Hematopoietic multipotent progenitor cell treated with erythropoietin and hydrocortisone succinate and interleukin-3 and kit ligand, for 4 days (in vitro differentiated cells): ENCODE measurements around the gene PODXL2.

Experiments used
- DNase-seq: peaks from one replicate; pipeline ENCODE4 v3.0.0-alpha.2; 2015

The PODXL2 gene

GRCh38 chr3:127660621-127661251 is 31.8 kb downstream of the PODXL2 start:
- DNase-seq, result no peak

- no peak for DNase-seq
Observed at GRCh38 chr3:127661600-127661999, 32.6 kb downstream of the PODXL2 start.

GRCh38 chr3:127662001-127662469 is 33.0 kb downstream of the PODXL2 start:
- DNase-seq, result no peak

- no peak for DNase-seq
Observed at GRCh38 chr3:127663151-127663550, 34.2 kb downstream of the PODXL2 start.

GRCh38 chr3:127665165-127665564 is 36.2 kb downstream of the PODXL2 start:
- DNase-seq, result no peak

- no peak for DNase-seq
Observed at GRCh38 chr3:127665586-127665985, 36.6 kb downstream of the PODXL2 start.

GRCh38 chr3:127666676-127667075 is 37.7 kb downstream of the PODXL2 start:
- DNase-seq, result no peak

- no peak for DNase-seq
Observed at GRCh38 chr3:127667119-127667681, 38.2 kb downstream of the PODXL2 start.

GRCh38 chr3:127668906-127669305 is 39.9 kb downstream of the PODXL2 start:
- no peak for DNase-seq

GRCh38 chr3:127669541-127670228 is 40.7 kb downstream of the PODXL2 start:
- no peak for DNase-seq

GRCh38 chr3:127670229-127670559 is 41.2 kb downstream of the PODXL2 start:
- DNase-seq, result no peak

GRCh38 chr3:127670761-127671522 is 42.0 kb downstream of the PODXL2 start:
- no peak for DNase-seq

- peak; percentile 62 for DNase-seq
Observed at GRCh38 chr3:127671523-127672428, 42.8 kb downstream of the PODXL2 start.

GRCh38 chr3:127672429-127673190 is 43.6 kb downstream of the PODXL2 start, which contains the start of gene ABTB1:
ABTB1 (plus strand) TSS chr3:127672952; CDS start chr3:127673026, 74 bp downstream.
- peak; percentile 93 for DNase-seq

GRCh38 chr3:127673191-127674100 is 44.5 kb downstream of the PODXL2 start:
- DNase-seq, result peak; percentile 74

GRCh38 chr3:127674101-127674721 is 45.2 kb downstream of the PODXL2 start:
- DNase-seq, result no peak

- DNase-seq, result no peak
Observed at GRCh38 chr3:127674790-127675189, 45.8 kb downstream of the PODXL2 start.

GRCh38 chr3:127675651-127676391 is 46.8 kb downstream of the PODXL2 start:
- no peak for DNase-seq

- DNase-seq, result no peak
Observed at GRCh38 chr3:127676456-127676855, 47.5 kb downstream of the PODXL2 start.
